ENCODE data around the gene ERICH4.
"Not testable (repeated sequence)": the region's sequence is repeated elsewhere in the genome, so short reads cannot be mapped to it uniquely, and the experiment has no call there.

The ERICH4 gene

GRCh38 chr19:41480336-41480735, 37.4 kb downstream of the ERICH4 start:
- FAIRE-seq, result no peak

- FAIRE-seq, result no peak
Measured at GRCh38 chr19:41484822-41485221, 41.9 kb downstream of the ERICH4 start.

GRCh38 chr19:41486953-41487352, 44.0 kb downstream of the ERICH4 start:
- FAIRE-seq, result not testable (repeated sequence)

GRCh38 chr19:41492843-41493242, 49.9 kb downstream of the ERICH4 start:
- FAIRE-seq, result no peak
